CD4-positive, alpha-beta memory T cell (primary cell): ENCODE data around the gene EDEM2. TPM values are rescaled to one million over a fixed set of nuclear protein-coding genes. Genes with fewer than 3 reads are reported as not detected.

Source experiments
- CTCF ChIA-PET: fragments of 350-600 bp; sonication (Branson Sonifier 250); formaldehyde crosslinking; loops from one replicate; lab custom pipeline; 2021; ENCODE audit warnings: inconsistent platforms; ENCODE audit not compliant: partially characterized antibody; lab: Charles Lee
- POLR2A ChIA-PET: fragments of 350-600 bp; sonication (Branson Sonifier 250); formaldehyde crosslinking; loops from one replicate; lab custom pipeline; 2021; ENCODE audit not compliant: partially characterized antibody; lab: Charles Lee
- DNase-seq, 5 donors: peaks; one replicate each; pipeline versions ENCODE4 v3.0.0 to v3.0.0-alpha.2; 2020 to 2022; ENCODE audit warnings: mixed read lengths in 1 of 5
- H3K27ac ChIP-seq: one replicate; pipeline ENCODE4 v1.7.0; 2013; ENCODE audit warnings: low read depth, low read length
- H3K27me3 ChIP-seq: 2 replicates; pipeline ENCODE4 v1.7.0; 2013; ENCODE audit warnings: mild to moderate bottlenecking, low read length, moderate library complexity; ENCODE audit not compliant: insufficient read depth
- H3K36me3 ChIP-seq: 2 replicates; pipeline ENCODE4 v1.7.0; 2013; ENCODE audit warnings: mild to moderate bottlenecking, low read length, moderate library complexity; ENCODE audit not compliant: insufficient read depth
- H3K4me1 ChIP-seq: 2 replicates; pipeline ENCODE4 v1.7.0; 2013; ENCODE audit warnings: mild to moderate bottlenecking, low read length, moderate library complexity; ENCODE audit not compliant: insufficient read depth
- H3K4me3 ChIP-seq, 2 donors: one replicate each; pipeline ENCODE4 v1.7.0; 2013; ENCODE audit warnings: low read length in 2 of 2, mild to moderate bottlenecking in 1 of 2
- H3K9me3 ChIP-seq, 2 donors: one replicate each; pipeline ENCODE4 v1.7.0; 2013; ENCODE audit warnings: low read length in 2 of 2, control low read depth in 1 of 2; ENCODE audit not compliant: control insufficient read depth in 1 of 2
- H3K27ac Mint-ChIP-seq, 7 donors: one replicate each; pipeline ENCODE4 v1.8.0; 2020 to 2021; ENCODE audit warnings: mixed read lengths in 7 of 7, mild to moderate bottlenecking in 6 of 7, inconsistent platforms in 3 of 7, moderate library complexity in 3 of 7
- H3K27me3 Mint-ChIP-seq, 2 donors: one replicate each; pipeline ENCODE4 v1.8.0; 2020 to 2021; ENCODE audit warnings: mixed read lengths in 2 of 2
- H3K36me3 Mint-ChIP-seq, 2 donors: one replicate each; pipeline ENCODE4 v1.8.0; 2020 to 2021; ENCODE audit warnings: mixed read lengths in 2 of 2, inconsistent platforms in 1 of 2, mild to moderate bottlenecking in 1 of 2
- H3K4me1 Mint-ChIP-seq, 4 donors: one replicate each; pipeline ENCODE4 v1.8.0; 2020 to 2021; ENCODE audit warnings: mixed read lengths in 4 of 4, mild to moderate bottlenecking in 1 of 4
- H3K4me3 Mint-ChIP-seq, 8 donors: one replicate each; pipeline ENCODE4 v1.8.0; 2020 to 2021; ENCODE audit warnings: mixed read lengths in 8 of 8, mild to moderate bottlenecking in 7 of 8, moderate library complexity in 6 of 8, inconsistent platforms in 3 of 8
- H3K9me3 Mint-ChIP-seq, 8 donors: one replicate each; pipeline ENCODE4 v1.8.0; 2020 to 2021; ENCODE audit warnings: mixed read lengths in 8 of 8, mild to moderate bottlenecking in 5 of 8, inconsistent platforms in 3 of 8, moderate library complexity in 1 of 8
- intact Hi-C: fragments of 100-400 bp; cut with micrococcal nuclease; formaldehyde crosslinking; loops from one replicate; pipeline ENCODE4 v1.15.1; 2023
- polyA plus RNA-seq, 2 donors: library from polyadenylated mRNA; unstranded; fragments of 300-500 nt; fragmentation: Illumina TruSeq; gene quantifications; one replicate each; pipeline ENCODE4 v1.2.3, GENCODE V29; 2021
- total RNA-seq, 2 experiments: library from RNA; stranded (reverse); gene quantifications; one replicate each; pipeline ENCODE4 v1.2.3, GENCODE V29; 2021

EDEM2 gene
- total and polyA plus RNA-seq, 4 experiments from 2014 or later, result 27.2 to 62.1 (median 39.8) TPM

DNA sequence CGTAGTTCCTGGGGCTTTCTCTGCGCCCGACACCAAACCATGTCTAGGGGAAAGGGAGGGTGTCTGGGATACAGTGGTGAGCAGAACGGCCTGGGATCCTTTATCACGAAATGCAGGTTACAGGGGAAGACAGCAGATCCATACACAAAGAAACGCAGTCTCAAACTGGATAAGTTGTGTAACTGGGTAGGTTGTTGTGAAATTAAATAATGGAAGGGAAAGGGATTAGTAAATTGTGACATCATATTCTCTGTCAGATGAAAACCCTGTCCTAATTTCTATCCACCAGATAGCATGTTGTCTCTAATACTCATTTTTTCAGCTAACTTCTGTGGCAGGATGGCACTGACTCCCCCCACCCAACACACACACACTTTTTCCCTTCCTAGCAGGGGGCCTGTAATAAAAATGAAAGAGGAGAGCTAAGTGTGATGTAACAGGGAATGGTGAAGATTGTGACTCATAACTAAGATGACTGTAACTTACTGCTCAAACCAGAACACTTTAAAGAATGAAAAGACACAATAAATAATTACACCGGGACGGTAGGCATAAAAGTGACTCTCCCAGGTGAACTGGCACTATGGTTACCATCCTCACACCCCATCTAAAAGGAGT, 53.8 kb downstream of the EDEM2 start:
- intact Hi-C loops, result loop anchor here (2.0 to 5.0 kb wide), 2 partner anchors 139 to 266 kb away; partner anchors contain the start of genes GSS, MYH7B and NCOA6
- Mint-ChIP-seq H3K36me3 (peaks cover 4 to 17% of the 10 kb centered on the region in 2 donors), H3K27ac (peak overlapping the region; percentile 77 to 98 (median 94)), H3K4me1 (peaks cover 22 to 52% (median 36%) of the 10 kb centered on the region in 4 donors), H3K9me3 (peaks cover 0 to 1% (median 0%) of the 10 kb centered on the region in 8 donors), H3K4me3 (peak overlapping the region; percentile 88 to 95 (median 92)), H3K27me3 (no peaks in the 10 kb centered on the region)
- Histone ChIP-seq H3K9me3 (no peaks in the 10 kb centered on the region), H3K4me1 (peaks cover 32% of the 10 kb centered on the region), H3K4me3 (peak overlapping the region; percentile 37 to 66), H3K27ac (peak overlapping the region; percentile 67), H3K27me3 (no peaks in the 10 kb centered on the region), H3K36me3 (no peaks in the 10 kb centered on the region)
- ChIA-PET POLR2A (interaction anchor here (1.0 to 3.4 kb wide), 3 partner anchors 54 to 649 kb away, joined by 3 to 15 read pairs (median 5); partner anchors contain the start of genes EDEM2 and RBM39), CTCF (interaction anchor here (0.6 to 8.9 kb wide), 5 partner anchors 14 to 218 kb away, joined by 3 to 81 read pairs (median 8); no protein-coding TSS in a partner anchor)
- peak in 1 of 5 donors; percentile 49 for DNase-seq

DNA sequence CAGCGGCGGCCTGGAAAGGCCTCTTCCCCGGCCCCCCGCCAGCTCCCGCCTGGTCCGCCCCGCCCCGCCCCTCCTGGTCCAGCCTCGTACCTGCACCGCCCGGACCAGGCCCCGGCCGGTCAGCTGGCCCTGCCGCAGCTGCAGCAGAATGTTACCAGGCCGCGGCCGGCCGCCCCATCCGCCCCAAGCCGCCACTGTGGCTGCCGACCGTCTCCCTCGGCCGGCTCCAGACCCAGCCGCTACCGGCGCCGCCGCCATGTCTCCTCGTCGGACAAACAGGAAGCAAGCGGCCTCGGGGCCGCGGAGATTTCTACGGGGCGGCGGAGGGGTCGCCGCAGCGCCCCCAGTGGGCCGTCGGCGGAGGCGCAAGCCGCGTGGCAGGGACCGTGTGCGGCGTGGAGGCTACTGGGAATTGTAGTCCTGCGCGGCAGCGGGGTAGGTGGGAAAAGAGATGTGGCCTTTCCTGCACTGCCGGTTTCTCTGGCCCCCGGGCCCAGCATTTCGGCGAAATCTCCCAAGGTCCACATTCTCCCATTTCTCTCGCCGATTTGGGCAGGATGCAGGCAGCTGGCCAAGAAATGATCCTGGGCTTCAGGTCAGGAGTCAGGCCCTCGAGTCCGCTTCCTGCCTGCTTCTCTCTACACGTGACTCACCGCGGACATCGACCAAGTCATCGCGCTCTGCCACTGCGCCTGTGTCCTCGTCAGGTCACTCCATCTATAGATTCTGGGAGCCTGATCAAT, 54.4 kb downstream of the EDEM2 start, which contains the start of gene TRPC4AP:
TSS of gene TRPC4AP (minus strand) at position 284 of the 743 bp plus-strand sequence. CDS start at position 258, 26 bp downstream.
- no peaks in the 10 kb centered on the region for H3K27me3 ChIP-seq
- peak; percentile 85 to 90 (median 88) for DNase-seq
- H3K36me3 ChIP-seq, result no peaks in the 10 kb centered on the region
- Mint-ChIP-seq H3K27me3 (no peaks in the 10 kb centered on the region), H3K27ac (peak within 1 kb of the TSS; percentile 77 to 98 (median 94)), H3K4me3 (peak within 1 kb of the TSS; percentile 90 to 96 (median 92)), H3K36me3 (peaks cover 4 to 24% of the 10 kb centered on the region in 2 donors), H3K4me1 (peaks cover 26 to 59% (median 43%) of the 10 kb centered on the region in 4 donors), H3K9me3 (peaks cover 0 to 1% (median 0%) of the 10 kb centered on the region in 8 donors)
- H3K27ac ChIP-seq, result peak within 1 kb of the TSS; percentile 67
- peak within 1 kb of the TSS; percentile 66 to 88 for H3K4me3 ChIP-seq
- intact Hi-C loops, result loop anchor here (1.0 to 5.0 kb wide), 5 partner anchors 55 to 265 kb away; partner anchors contain the start of genes EDEM2, GSS, MYH7B and NCOA6
- CTCF ChIA-PET, result interaction anchor here (0.6 to 8.9 kb wide), 8 partner anchors 9 to 217 kb away, joined by 3 to 81 read pairs (median 6); no protein-coding TSS in a partner anchor
- H3K4me1 ChIP-seq, result peaks cover 39% of the 10 kb centered on the region
- POLR2A ChIA-PET, result interaction anchor here (0.7 to 3.4 kb wide), 7 partner anchors 54 to 862 kb away, joined by 3 to 15 read pairs (median 3); partner anchors contain the start of genes ACSS2, EDEM2, ITCH and MMP24OS
- H3K9me3 ChIP-seq, result no peaks in the 10 kb centered on the region

DNA sequence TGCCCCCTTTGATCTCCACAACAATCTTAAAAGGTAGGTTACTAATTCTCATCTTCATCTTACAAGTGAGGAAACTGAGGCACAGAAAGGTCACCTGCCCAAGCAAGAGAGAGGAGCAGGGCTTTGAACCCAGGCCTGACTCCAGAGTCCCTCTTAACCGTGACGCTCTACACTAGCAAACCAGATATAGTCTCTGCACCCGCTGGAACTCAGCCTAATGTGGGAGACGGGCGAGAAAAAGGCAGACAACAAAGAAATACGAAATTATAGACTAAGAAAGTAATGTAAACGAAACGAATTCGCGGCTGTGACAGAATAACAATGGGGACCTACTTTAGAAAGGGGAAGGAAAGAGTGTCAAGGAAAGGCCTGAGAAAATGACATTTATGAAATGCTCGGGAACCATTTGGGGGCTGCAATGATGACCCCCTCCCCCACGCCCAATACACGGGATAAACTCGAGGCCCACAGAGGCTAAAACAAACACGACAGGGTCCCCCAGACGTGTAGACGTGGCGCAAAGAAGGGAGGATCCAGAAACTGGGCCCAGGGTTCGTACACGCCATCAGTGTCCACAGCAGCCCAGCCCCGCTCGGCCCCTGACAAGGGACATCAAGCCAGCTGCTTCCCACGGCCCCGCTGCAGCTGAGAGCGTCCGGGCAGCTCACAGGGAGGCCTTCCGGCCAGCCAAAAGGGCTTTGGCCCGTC, 55.2 kb downstream of the EDEM2 start:
- H3K4me1 ChIP-seq, result peaks cover 43% of the 10 kb centered on the region
- peak overlapping the region; percentile 67 for H3K27ac ChIP-seq
- Mint-ChIP-seq H3K4me1 (peaks cover 28 to 64% (median 47%) of the 10 kb centered on the region in 4 donors), H3K27ac (peak overlapping the region; percentile 77 to 94 (median 88)), H3K27me3 (no peaks in the 10 kb centered on the region), H3K36me3 (peaks cover 4 to 28% of the 10 kb centered on the region in 2 donors), H3K4me3 (peak overlapping the region; percentile 88 to 96 (median 92)), H3K9me3 (peaks cover 0 to 1% (median 0%) of the 10 kb centered on the region in 8 donors)
- peak in 4 of 5 donors; percentile 6 to 36 (median 8) for DNase-seq
- ChIA-PET CTCF (interaction anchor here (0.6 to 8.9 kb wide), 5 partner anchors 8 to 217 kb away, joined by 3 to 81 read pairs (median 7); no protein-coding TSS in a partner anchor), POLR2A (interaction anchor here (0.7 to 3.4 kb wide), 6 partner anchors 55 to 862 kb away, joined by 3 to 15 read pairs (median 4); partner anchors contain the start of genes ACSS2, EDEM2, ITCH and MMP24OS)
- no peaks in the 10 kb centered on the region for H3K27me3 ChIP-seq
- no peaks in the 10 kb centered on the region for H3K9me3 ChIP-seq
- peak overlapping the region; percentile 66 to 88 for H3K4me3 ChIP-seq
- no peaks in the 10 kb centered on the region for H3K36me3 ChIP-seq
- intact Hi-C loops, result loop anchor here (1.0 to 5.0 kb wide), 5 partner anchors 55 to 265 kb away; partner anchors contain the start of genes EDEM2, GSS, MYH7B and NCOA6

DNA sequence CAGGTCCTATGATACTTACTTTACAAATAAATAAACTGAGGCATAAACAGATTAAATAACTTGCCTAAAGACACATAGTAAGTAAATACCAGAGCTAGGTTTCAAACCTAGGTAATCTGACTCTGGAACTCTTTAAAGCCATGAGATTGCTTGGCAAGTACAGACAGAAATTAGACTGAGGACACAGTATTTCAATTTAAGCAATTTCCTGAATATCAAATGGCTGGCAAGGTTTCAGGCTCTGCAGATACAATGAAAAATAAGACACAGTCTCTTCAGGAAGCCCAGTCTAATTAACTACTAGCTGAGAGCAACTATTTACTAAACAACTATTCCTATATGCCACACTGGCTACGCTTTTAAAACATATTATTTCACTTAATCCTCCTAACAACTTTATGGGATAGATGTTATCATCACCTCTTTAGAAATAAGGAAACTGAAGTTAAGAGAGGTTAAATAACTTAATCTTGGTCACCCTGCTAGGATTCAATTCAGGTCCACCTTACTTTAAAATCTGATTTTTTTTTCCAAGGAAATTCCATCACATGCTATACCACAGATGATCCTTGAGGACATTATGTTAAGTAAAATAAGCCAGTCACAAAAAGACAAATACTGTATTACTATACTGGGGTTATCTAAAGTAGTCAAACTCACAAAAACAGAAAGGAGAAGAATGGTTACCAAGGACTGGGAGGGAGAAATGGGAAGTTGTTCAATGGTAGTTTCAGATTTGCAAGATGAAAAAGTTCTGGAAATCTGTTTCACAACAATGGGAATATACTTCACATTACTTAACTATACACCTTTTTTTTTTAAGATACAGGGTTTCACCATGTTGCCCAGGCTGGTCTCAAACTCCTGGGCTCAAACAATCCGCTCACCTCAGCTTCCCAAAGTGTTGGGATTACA, 58.6 kb downstream of the EDEM2 start:
- no peaks in the 10 kb centered on the region for H3K36me3 ChIP-seq
- ChIA-PET POLR2A (no interaction called here), CTCF (interaction anchor here (0.5 to 0.7 kb wide), 3 partner anchors 8 to 189 kb away, joined by 3 to 5 read pairs (median 3); no protein-coding TSS in a partner anchor)
- Mint-ChIP-seq H3K27ac (peak overlapping the region in 6 of 7 donors; percentile 5 to 39 (median 26)), H3K27me3 (no peaks in the 10 kb centered on the region), H3K36me3 (peaks cover 4 to 28% of the 10 kb centered on the region in 2 donors), H3K4me3 (peak overlapping the region in 4 of 8 donors; percentile 1 to 47 (median 24)), H3K4me1 (peaks cover 38 to 69% (median 56%) of the 10 kb centered on the region in 4 donors), H3K9me3 (peaks cover 0 to 1% (median 0%) of the 10 kb centered on the region in 8 donors)
- DNase-seq, result no peak
- H3K9me3 ChIP-seq, result no peaks in the 10 kb centered on the region
- no peaks in the 10 kb centered on the region for H3K27me3 ChIP-seq
- intact Hi-C loops, result no loop called here
- H3K4me1 ChIP-seq, result peaks cover 60% of the 10 kb centered on the region
- H3K27ac ChIP-seq, result no peak overlapping the region
- no peak overlapping the region for H3K4me3 ChIP-seq

DNA sequence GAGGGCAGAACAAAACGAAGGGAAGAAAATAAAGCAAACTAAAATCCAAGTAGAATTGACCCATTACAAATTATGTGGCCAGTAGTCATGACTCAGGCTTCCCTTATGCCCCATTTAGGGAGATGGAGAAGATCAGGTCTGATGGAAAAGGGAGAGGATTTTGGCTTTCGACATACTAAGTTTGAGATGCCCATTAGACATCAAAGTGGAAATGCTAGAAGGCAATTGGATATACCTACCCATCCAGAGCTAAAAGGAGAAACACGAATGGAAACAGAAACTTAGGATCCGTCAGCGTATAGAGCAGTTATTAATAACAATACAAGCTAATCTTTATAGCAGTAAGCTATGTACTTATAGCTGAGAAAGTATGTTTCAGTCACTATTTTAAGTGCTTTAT, 59.3 kb downstream of the EDEM2 start:
- intact Hi-C loops, result no loop called here
- Mint-ChIP-seq H3K36me3 (peaks cover 4 to 24% of the 10 kb centered on the region in 2 donors), H3K27me3 (no peaks in the 10 kb centered on the region), H3K4me1 (peaks cover 37 to 69% (median 55%) of the 10 kb centered on the region in 4 donors), H3K9me3 (peaks cover 0 to 1% (median 0%) of the 10 kb centered on the region in 8 donors), H3K4me3 (no peak overlapping the region), H3K27ac (peak overlapping the region in 1 of 7 donors; percentile 5)
- ChIA-PET CTCF (interaction anchor here (0.5 to 0.7 kb wide), 2 partner anchors 8 to 183 kb away, joined by 3 to 5 read pairs; no protein-coding TSS in a partner anchor), POLR2A (no interaction called here)
- Histone ChIP-seq H3K36me3 (no peaks in the 10 kb centered on the region), H3K4me1 (peaks cover 57% of the 10 kb centered on the region), H3K27me3 (no peaks in the 10 kb centered on the region), H3K27ac (no peak overlapping the region), H3K4me3 (no peak overlapping the region), H3K9me3 (no peaks in the 10 kb centered on the region)
- no peak for DNase-seq
